ENCODE results near the gene KLKB1.

Gene KLKB1

GRCh38 chr4:186296481-186296880, 69.2 kb downstream of the KLKB1 start:
- Histone ChIP-seq H3K4me3 (no peak overlapping the region), H3K36me3 (no peaks in the 10 kb centered on the region), H3K9ac (no peak overlapping the region), H4K20me1 (no peaks in the 10 kb centered on the region), H3K9me3 (replicated peaks in 1 of 11) (no peaks in the 10 kb centered on the region), H3K4me1 (no peaks in the 10 kb centered on the region), H3K4me2 (no peak overlapping the region), H3K27ac (no peak overlapping the region), H3K27me3 (peaks cover 10 to 15% (median 13%) of the 10 kb centered on the region in 11 experiments; a peak in 20 of 22 replicates)
- no peak for TF ChIP-seq Cebpa-rat (IDR thresholded peaks at IDR 0.05)

- Histone ChIP-seq H4K20me1 (no peaks in the 10 kb centered on the region), H3K4me3 (no peak overlapping the region), H3K36me3 (no peaks in the 10 kb centered on the region), H3K4me1 (no peaks in the 10 kb centered on the region), H3K4me2 (no peak overlapping the region), H3K9me3 (replicated peaks in 1 of 11) (no peaks in the 10 kb centered on the region), H3K9ac (no peak overlapping the region), H3K27me3 (peaks cover 10 to 15% (median 13%) of the 10 kb centered on the region in 11 experiments; a peak in 20 of 22 replicates), H3K27ac (no peak overlapping the region)
- no peak for TF ChIP-seq Cebpa-rat (IDR thresholded peaks at IDR 0.05)
Measured at GRCh38 chr4:186297013-186297645, 69.8 kb downstream of the KLKB1 start.

GRCh38 chr4:186298031-186298647, 70.8 kb downstream of the KLKB1 start:
- no peaks in the 10 kb centered on the region for H3K4me1 ChIP-seq
- no peak overlapping the region for H3K9ac ChIP-seq
- H3K9me3 ChIP-seq (replicated peaks in 1 of 11): no peaks in the 10 kb centered on the region
- H3K4me2 ChIP-seq: no peak overlapping the region
- no peak for TF ChIP-seq Cebpa-rat (IDR thresholded peaks at IDR 0.05)
- H4K20me1 ChIP-seq: no peaks in the 10 kb centered on the region
- H3K27me3 ChIP-seq: peaks cover 10 to 15% (median 13%) of the 10 kb centered on the region in 11 experiments; a peak in 20 of 22 replicates
- H3K27ac ChIP-seq: no peak overlapping the region
- H3K36me3 ChIP-seq: no peaks in the 10 kb centered on the region
- H3K4me3 ChIP-seq: no peak overlapping the region

- Histone ChIP-seq H3K9me3 (replicated peaks in 1 of 11) (no peaks in the 10 kb centered on the region), H3K9ac (no peak overlapping the region), H3K4me3 (no peak overlapping the region), H3K36me3 (no peaks in the 10 kb centered on the region), H3K27me3 (peaks cover 10 to 15% (median 13%) of the 10 kb centered on the region in 11 experiments; a peak in 20 of 22 replicates), H3K4me2 (no peak overlapping the region), H4K20me1 (no peaks in the 10 kb centered on the region), H3K27ac (no peak overlapping the region), H3K4me1 (no peaks in the 10 kb centered on the region)
- TF ChIP-seq Cebpa-rat (IDR thresholded peaks at IDR 0.05): no peak
Measured at GRCh38 chr4:186299291-186299690, 72.0 kb downstream of the KLKB1 start.

- Histone ChIP-seq H3K4me3 (no peak overlapping the region), H3K36me3 (no peaks in the 10 kb centered on the region)
Measured at GRCh38 chr4:186300659-186301390, 73.5 kb downstream of the KLKB1 start.

GRCh38 chr4:186304216-186304615, 76.9 kb downstream of the KLKB1 start:
- no peaks in the 10 kb centered on the region for H4K20me1 ChIP-seq
- H3K4me1 ChIP-seq: peaks cover 0 to 7% (median 0%) of the 10 kb centered on the region in 10 experiments; a peak in 3 of 20 replicates
- H3K9ac ChIP-seq: no peak overlapping the region
- H3K27ac ChIP-seq: no peak overlapping the region
- no peak overlapping the region for H3K4me3 ChIP-seq
- no peaks in the 10 kb centered on the region for H3K9me3 ChIP-seq (replicated peaks in 1 of 11)
- H3K4me2 ChIP-seq: no peak overlapping the region
- TF ChIP-seq Cebpa-rat (IDR thresholded peaks at IDR 0.05): no peak
- no peaks in the 10 kb centered on the region for H3K36me3 ChIP-seq
- H3K27me3 ChIP-seq: no peaks in the 10 kb centered on the region

More at GRCh38 chr4:186300659-186301390, 73.5 kb downstream of the KLKB1 start:
- H3K4me2 ChIP-seq: no peak overlapping the region
- H3K9me3 ChIP-seq (replicated peaks in 1 of 11): no peaks in the 10 kb centered on the region
- peaks cover 10 to 15% (median 13%) of the 10 kb centered on the region in 11 experiments; a peak in 20 of 22 replicates for H3K27me3 ChIP-seq
- H3K4me1 ChIP-seq: peaks cover 0 to 7% (median 0%) of the 10 kb centered on the region in 10 experiments; a peak in 3 of 20 replicates
- no peaks in the 10 kb centered on the region for H4K20me1 ChIP-seq
- H3K27ac ChIP-seq: no peak overlapping the region
- TF ChIP-seq Cebpa-rat (IDR thresholded peaks at IDR 0.05): no peak
- H3K9ac ChIP-seq: no peak overlapping the region

- Histone ChIP-seq H3K9ac (no peak overlapping the region), H4K20me1 (no peaks in the 10 kb centered on the region), H3K27me3 (no peaks in the 10 kb centered on the region), H3K27ac (no peak overlapping the region), H3K9me3 (replicated peaks in 1 of 11) (no peaks in the 10 kb centered on the region), H3K36me3 (no peaks in the 10 kb centered on the region), H3K4me3 (no peak overlapping the region), H3K4me2 (peak overlapping the region in 1 of 11 experiments; percentile 8; a peak in 1 of 22 replicates), H3K4me1 (peaks cover 0 to 7% (median 0%) of the 10 kb centered on the region in 10 experiments; a peak in 3 of 20 replicates)
- TF ChIP-seq Cebpa-rat (IDR thresholded peaks at IDR 0.05): no peak
Measured at GRCh38 chr4:186304866-186305505, 77.7 kb downstream of the KLKB1 start.

- Histone ChIP-seq H3K27me3 (no peaks in the 10 kb centered on the region), H3K4me3 (no peak overlapping the region), H4K20me1 (no peaks in the 10 kb centered on the region), H3K27ac (no peak overlapping the region), H3K36me3 (no peaks in the 10 kb centered on the region), H3K9me3 (replicated peaks in 1 of 11) (no peaks in the 10 kb centered on the region; a peak in 1 of 22 replicates), H3K4me2 (no peak overlapping the region), H3K9ac (no peak overlapping the region), H3K4me1 (peaks cover 0 to 10% (median 0%) of the 10 kb centered on the region in 10 experiments; a peak in 3 of 20 replicates)
- no peak for TF ChIP-seq Cebpa-rat (IDR thresholded peaks at IDR 0.05)
Measured at GRCh38 chr4:186307497-186307896, 80.2 kb downstream of the KLKB1 start.

GRCh38 chr4:186307916-186308315, 80.6 kb downstream of the KLKB1 start:
- Histone ChIP-seq H3K27me3 (no peaks in the 10 kb centered on the region), H4K20me1 (no peaks in the 10 kb centered on the region), H3K36me3 (no peaks in the 10 kb centered on the region), H3K4me3 (no peak overlapping the region), H3K9ac (no peak overlapping the region), H3K4me2 (no peak overlapping the region), H3K9me3 (replicated peaks in 1 of 11) (no peaks in the 10 kb centered on the region; a peak in 1 of 22 replicates), H3K4me1 (peaks cover 0 to 10% (median 0%) of the 10 kb centered on the region in 10 experiments; a peak in 3 of 20 replicates), H3K27ac (no peak overlapping the region)
- TF ChIP-seq Cebpa-rat (IDR thresholded peaks at IDR 0.05): no peak

All from BLaER1 treated with 17β-estradiol and CSF1 and Interleukin-3, amounts not matched to agents 10 nM and 100 nM (cell line).